ENCODE measurements around the gene DPYSL3.

The DPYSL3 gene

DNA sequence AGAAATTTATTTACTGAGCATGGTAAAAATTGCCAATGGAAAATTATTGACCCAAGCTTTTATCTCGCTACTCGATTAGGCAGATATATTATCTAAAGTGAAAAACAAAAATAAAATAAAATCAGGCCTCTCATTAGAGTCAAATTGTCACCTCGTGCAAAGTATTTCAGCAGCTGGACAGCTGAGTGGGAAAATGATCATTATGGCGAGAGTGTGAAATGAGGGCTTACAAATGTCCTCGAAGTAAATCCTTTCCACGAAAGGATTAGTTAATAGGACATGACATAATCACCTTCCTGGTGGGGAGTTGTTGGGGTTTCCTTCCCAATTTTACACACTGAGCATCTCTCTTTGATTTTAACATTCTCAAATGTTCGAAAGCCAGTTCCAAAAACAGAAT lies 5.4 kb upstream of the DPYSL3 start:
- no peak overlapping the region for H3K4me3 ChIP-seq (ENCODE audit: low read depth, low read length)

DNA sequence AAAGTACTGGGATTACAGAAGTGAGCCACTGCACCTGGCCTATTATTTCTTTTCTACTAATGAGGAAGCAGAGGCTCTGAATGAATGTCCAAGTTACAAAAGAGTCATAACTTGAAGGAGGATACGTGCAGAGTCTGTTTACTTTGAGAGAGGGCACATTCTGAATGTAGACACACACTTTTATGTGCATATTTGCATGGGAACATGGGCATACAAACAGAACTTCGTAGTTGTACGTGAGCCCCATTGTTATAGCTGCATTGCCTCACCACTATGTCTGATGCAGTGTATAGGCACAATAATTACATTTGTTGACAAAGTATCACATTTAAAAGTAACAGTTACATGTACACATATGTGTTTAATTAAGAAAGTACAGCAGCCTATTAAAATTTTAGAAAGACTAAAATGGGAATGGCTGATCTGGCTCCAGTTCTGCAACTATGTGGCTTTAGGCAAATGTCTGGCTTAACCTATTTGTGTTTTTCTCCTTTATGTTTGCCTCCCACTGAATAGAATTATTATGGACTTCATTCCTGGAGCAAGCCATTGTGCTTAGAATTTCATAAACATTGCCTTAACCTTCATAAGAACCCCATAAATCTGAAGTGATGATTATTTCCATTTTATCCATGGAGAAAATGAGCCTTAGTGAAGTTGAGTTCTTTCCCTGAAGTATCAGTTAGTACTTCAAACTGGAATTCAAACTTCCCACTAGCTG lies 3.0 kb upstream of the DPYSL3 start:
- H3K4me3 ChIP-seq (ENCODE audit: low read depth, low read length), result no peak overlapping the region

DNA sequence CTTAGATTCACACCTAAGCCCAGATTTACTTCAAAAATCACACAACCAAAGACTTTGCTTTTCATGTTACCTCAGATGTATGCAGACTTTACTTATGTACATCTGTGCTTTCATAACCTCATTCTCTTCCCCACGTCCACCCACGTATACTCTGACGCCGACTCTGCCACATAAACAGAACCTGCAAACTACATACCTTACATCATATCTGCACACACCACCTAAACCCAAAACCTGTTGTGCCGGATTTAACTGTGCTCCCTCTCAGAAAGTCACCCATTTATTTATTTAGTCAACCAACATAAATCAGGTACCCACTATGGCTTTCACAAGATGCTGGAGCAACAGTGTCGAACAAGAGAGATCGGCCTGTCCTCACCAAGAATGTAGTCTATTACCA lies 1.0 kb upstream of the DPYSL3 start:
- no peak overlapping the region for H3K4me3 ChIP-seq (ENCODE audit: low read depth, low read length)

DNA sequence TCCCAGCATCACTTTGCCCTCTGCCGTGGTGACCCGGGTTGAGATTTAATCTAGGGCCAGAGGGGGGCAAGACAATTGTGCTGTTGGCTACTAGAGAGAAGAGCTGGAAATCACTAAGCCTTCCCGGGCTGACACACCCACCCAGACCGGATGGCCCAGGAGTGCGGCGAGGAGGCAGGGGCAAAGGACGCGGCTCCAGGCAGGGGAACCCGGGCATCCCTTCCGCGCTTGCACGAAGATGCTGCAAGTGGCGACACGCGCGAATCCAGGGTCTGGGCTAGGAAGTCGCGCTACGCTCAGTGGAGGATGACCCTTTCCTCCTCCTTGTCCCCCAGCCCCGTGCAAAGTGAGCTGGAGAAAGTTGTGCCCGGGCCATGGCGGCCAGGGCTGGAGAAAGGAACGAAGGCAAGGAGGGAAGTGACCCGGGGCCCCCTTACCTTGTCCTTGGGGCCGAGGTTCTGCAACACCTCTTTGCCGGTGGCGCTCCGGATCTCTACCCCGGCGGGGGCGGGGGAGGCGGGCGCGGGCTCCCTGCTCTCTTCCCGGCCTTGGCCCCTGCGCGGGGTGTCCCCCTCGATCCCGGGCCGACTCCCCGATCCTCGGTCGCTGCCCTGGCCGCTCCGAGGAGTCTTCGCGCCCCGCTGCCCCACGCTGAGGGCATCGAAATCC lies 693 bp downstream of the DPYSL3 start:
- H3K4me3 ChIP-seq (ENCODE audit: low read depth, low read length), result peak overlapping the region; percentile 79

DNA sequence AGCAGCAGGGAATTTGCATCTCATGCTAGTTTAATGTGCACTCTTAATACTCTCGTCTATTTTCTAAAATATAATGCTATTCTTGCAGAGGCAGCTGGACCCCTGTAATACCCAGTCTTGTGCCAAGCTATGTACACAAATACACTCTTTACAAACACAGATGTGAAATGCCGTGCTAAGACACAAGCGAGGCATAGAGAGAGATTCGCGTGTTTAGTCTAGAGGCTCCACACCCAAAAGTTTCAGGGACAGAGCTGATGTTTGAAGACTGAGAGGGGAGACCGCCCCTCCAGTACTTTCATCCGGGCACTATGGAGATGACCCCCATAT lies 1.2 kb downstream of the DPYSL3 start:
- H3K4me3 ChIP-seq (ENCODE audit: low read depth, low read length), result peak overlapping the region; percentile 79

DNA sequence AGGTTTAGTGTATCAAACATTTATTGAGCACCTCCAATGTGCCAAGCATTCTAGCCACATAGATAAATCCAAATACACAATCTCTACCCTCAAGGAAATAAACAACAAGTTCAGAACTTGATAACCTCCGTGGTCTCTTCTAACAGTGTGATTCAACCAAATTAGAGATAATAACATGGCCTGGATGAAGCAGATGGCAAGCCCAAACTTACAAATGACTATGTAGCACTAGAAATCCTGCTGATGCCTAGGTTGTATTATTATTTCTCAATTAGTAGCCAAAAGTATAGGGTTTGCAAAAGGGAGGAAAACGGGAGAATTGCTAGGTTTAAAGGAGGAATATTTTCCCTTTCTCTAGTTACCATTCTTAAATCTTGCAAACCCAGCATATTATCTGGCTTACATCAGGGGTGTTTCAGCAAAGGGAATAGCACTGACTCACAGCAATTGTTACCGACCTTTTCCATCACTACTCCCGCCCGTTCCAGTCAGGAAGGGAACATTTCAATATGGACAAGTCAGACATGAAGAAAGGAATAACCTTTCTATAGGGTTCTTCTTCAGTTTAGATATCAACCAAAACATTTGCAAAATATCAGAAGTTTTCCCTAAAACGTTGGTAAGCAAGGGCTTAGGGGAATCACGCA lies 2.3 kb downstream of the DPYSL3 start:
- peak overlapping the region; percentile 79 for H3K4me3 ChIP-seq (ENCODE audit: low read depth, low read length)

DNA sequence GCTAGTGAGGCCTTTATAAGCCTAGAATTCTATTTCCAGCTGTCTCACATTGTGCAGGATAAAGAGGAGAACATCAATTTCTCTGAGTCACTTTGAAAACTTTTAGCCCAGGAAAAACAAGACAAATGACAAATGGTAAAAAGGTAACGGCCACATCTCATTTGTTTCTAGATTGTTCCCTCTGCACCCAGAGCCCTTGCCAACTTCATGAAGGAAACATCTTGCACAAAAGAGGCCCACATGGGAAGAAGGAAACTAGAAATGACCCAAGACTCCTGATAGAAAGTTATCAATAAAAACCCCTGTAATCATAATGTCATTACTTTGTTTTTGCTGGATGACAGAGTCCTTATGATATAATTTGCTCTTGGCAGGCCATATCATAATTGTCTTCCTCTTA lies 5.3 kb downstream of the DPYSL3 start:
- H3K4me3 ChIP-seq (ENCODE audit: low read depth, low read length), result no peak overlapping the region

DNA sequence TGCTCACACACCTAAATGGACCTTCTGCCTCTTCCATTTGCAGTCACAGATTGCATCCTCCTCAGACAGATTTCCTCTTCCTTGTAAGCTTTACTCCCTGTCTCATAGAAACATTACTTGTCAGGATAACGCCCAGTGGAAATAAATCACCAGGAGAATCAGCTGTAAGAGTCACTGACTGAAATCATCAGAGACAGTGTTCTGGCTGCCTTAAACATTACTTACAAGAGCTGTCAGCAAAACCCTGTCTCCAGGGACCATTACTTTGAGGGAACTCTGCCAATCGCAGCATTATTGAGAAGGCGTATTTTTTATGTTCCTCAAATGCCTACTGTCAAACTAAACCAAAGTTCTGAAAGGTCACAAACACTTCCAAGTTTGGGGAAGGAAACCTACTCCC lies 5.9 kb downstream of the DPYSL3 start:
- no peak overlapping the region for H3K4me3 ChIP-seq (ENCODE audit: low read depth, low read length)

DNA sequence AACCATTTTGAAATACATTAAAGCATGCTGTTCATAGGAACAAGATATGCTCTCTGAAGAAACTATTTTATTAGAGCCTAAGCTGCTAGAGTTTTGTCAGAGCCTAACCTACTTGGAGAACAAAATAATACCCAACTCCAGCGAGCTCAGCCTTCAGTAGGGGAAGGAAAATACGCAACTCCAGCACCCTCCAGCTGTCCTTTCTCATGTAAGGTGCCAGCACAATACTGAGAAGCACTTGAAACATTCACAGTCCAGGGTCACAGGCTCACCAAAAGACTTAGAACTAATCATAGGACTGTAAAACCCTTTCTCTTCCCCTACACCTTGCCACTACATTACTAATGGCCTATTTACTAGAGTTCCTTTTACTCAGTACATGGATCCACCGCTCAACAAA lies 18.9 kb downstream of the DPYSL3 start:
- no peak overlapping the region for H3K4me3 ChIP-seq (ENCODE audit: low read depth, low read length)

DNA sequence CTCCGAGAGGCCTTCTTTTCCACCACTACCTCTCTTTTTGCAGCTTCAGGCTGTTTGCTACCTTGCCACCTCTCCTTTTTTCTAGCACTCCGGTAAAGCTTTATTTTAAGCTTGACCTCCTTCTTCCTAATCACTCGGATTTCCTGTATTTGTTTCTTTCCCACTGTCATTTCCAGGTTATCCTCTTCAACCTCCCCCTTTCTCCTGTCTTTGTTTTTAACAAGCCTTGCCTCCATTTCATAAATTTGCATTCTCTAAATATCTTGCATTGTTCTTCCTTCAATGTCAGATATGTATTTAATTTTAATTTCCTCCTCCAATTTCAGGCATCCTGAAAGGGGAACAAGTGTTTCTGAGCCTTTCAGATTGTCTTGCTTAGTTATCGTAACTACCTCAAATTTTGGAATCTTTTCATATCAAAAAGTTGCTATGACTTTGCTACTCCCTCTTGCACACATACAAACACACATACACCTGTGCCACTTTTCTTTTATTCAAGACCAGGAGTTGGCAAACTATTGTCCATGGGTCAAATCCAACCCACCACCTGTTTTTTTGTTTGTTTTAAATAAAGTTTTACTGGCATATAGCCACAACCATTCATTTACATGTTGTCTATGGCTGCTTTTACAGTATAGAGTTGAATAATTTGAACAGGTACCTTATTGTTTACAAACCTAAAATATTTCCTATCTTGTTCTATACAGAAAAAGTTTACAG lies 22.7 kb downstream of the DPYSL3 start:
- no peak overlapping the region for H3K4me3 ChIP-seq (ENCODE audit: low read depth, low read length)

DNA sequence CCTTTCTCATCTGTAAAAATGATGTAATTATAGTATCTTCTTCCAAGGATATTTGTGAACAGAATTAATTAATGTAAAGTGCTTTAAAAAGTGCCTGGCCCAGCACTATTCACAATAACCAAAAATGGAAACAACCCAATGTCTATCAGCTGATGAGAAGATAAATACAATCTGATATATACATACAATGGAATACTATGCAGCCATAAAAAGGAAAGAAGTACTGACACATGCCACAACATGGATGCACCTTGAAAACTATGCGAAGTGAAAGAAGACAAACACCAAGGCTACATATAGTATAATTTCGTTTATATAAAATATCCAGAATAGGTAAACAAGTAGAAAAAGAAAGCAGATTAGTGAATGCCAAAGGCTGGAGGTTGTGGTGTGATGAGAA lies 24.1 kb downstream of the DPYSL3 start:
- no peak overlapping the region for H3K4me3 ChIP-seq (ENCODE audit: low read depth, low read length)

DNA sequence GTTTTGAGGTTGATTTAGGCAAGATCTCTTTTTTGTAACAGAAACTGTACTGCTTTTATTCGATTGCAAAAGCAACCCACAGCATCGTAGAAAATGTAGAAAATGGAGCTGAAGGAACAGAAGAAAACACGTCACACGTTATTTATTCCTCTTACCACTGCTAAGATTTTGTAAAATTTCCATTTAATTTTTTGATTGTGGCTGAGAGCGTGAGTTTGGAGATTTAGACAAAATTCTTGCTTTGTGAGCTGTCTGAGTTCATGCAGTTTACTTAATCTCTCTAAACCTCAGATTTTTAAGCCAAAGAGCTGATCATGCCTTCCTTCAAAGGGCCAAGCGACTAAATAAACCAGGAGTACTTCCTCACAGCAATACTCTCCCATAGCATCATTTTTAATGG lies 24.8 kb downstream of the DPYSL3 start:
- H3K4me3 ChIP-seq (ENCODE audit: low read depth, low read length), result no peak overlapping the region

DNA sequence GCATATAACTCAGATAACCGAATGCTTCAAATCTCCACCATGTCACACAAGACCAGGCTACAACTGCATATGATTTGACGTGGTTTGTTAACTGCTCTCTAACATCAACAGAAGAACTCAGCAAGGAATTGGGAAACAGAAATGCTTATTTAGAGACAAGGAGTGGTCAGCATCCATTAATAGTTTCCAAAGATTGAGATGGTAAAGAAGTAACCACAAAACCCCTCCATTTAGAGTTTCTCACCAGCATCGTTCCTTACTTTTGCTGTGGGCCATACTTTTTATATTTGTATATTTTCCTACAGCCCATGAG lies 25.2 kb downstream of the DPYSL3 start:
- no peak overlapping the region for H3K4me3 ChIP-seq (ENCODE audit: low read depth, low read length)

DNA sequence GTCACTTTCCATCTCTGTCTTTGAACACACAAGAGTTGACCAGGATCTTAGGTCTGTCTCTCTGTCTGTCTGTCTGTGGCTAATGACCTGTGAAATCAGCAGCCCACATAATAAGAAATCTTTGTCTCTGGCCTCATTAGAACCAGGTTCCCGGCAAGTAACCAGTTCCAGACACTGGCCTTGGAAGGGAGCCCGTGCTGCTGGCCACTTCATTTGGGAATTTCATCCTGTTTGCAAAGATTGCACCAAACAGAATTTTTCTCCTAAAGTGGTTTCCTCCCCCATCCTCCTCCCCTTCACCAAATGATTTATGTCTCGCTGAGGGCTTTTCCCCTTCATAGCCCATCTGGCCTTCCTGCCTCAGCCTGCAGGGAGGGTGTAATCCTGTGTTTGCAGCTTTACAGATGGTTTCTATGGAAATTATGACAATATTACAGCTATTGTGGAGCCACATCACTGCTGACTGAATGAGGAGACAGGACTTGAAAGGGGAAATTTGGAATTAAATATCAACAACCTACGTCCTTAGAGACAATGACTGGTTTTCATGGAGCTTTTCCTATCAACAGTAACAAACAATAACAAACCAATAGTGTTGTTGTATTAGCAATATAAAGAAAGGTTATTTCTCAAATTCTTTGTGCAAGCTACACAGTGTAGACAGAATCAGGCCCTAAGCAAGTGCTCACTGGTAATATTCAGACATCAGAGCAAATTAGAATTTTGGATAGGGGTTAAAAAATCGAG lies 25.7 kb downstream of the DPYSL3 start:
- no peak overlapping the region for H3K4me3 ChIP-seq (ENCODE audit: low read depth, low read length)

DNA sequence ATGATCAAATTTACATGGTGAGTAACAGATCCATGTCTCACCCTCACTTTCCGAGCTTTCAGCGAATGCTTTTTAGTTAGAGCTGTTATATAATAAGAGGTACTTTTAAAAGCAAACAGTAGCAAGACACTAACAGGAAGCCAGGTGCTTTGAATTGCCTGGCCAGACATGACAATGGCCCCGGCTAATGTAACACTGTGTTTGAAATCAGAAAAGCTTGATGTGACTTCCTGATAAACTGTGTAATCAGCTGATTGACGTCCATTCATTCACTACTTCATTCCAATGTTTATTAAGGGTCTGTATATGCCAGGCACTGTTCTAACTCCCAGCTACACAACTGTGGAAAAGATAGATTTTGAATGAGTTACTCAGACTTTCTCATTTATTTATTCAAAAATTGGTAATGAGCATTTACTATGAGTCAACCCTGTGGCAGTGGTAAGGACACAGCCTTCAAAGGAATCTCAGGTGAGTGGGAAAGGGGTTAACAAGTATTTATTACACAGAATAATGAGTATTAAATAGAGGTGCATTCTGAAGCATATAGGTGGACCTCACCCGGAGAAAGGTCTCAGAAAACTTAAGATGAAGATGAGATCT lies 26.6 kb downstream of the DPYSL3 start:
- H3K4me3 ChIP-seq (ENCODE audit: low read depth, low read length), result no peak overlapping the region

DNA sequence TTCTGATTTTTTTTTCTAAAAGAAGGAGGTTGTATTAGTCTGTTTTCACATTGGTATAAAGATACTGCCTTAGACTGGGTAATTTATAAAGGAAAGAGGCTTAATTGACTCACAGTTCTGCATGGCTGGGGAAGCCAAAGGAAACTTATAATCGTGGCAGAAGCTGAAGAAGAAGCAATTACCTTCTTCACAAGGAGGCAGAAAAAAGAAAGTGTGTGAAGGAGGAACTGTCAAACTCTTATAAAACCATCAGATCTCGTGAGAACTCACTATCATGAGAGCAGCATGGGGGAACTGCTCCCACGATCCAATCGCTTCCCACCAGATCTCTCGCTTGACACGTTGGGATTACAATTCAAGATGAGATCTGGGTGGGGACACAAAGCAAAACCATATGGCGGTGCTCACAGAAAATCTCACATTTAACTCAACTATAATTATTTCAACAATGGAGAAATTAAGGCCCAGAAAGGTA lies 27.1 kb downstream of the DPYSL3 start:
- no peak overlapping the region for H3K4me3 ChIP-seq (ENCODE audit: low read depth, low read length)

DNA sequence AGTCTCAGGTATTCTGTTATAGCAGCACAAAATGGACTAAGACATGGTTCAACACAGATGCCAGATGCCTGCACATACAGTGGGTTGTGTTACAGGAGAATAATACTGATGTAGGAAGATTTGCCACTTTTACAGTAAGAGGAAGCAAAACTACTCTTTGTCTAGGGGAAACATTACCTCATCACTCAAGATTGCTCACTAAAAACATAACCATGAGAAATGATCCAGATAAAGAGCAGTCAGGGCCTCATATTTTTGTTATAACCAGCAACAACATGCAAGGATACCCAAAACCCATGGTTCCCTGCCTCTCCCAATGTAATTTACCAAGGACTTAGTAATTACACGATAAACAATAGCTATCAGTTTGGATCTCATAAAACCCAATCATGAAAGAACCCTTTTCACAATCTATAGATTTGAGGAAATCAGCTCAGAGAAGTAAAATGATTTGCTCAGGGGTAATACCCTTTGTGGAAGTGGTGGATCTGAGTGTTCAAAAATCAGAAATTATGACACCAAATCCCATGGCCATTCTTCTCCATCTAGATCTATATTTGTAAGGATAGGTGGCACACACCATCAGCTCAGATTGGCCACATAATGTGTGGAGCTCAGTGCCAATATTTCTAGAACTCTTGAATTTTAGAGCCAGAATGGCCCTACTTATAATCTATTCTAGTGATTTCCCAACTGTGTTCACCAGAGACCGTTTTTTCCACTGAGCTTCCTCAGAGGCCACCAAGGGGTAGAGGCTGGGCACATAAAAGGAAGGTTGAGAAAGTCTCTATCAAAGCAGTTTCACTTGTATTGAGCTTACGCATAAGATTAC lies 27.8 kb downstream of the DPYSL3 start:
- no peak overlapping the region for H3K4me3 ChIP-seq (ENCODE audit: low read depth, low read length)

DNA sequence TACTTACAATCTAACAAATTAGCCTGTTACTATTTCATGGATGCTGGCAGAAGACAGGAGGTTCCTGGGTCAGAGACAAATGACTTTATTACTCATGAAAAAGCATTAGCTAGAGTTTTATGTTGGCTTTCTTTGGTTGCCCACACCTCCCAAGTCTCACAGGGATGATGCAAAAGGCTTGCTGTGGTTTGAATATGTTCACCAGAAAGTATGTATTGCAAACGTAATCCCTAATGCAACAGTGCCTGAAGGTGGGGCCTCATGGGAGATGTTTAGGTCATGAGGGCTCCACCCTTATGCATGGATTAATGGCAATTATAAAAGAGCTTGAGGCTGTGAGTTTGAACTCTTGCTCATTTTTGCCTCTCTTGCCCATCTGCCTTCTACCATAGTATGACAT lies 28.5 kb downstream of the DPYSL3 start:
- H3K4me3 ChIP-seq (ENCODE audit: low read depth, low read length), result no peak overlapping the region

DNA sequence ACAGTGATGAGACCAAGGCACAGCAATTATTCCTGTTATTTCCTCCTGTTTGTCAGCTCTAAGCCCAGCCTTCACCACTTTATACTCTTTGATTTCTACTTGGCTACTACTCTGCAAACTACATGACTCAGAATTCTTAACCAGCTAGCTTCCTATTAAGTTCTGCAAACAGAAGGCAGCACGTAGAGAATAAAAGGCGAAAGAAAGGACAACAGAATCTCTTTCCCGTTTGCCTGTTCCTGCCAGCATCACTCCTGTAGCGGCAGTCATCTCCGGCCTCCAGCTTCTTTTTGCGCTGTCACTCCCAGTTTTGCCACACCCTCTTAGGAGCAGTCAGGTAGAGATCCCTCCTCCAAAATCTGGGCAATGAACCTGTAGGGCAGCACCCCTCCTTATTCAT lies 29.9 kb downstream of the DPYSL3 start:
- no peak overlapping the region for H3K4me3 ChIP-seq (ENCODE audit: low read depth, low read length)

DNA sequence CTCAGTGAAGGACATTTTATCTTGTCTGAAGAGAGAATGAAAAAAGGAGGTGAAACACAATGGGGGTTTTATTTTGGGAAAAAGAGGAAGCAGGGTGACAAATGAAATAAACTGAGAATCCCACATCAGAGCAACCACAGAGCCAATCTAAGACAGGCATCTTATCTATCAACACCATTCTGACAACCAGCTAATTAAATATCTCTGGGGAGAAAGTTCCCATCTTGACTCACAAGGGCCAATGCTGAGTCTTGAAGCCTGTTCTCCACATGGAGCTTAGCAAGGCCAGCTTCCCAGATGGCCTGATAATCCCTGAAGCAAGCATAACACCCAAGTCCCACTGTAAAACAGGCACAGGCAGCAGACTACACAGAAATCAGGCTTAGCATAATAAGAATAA lies 30.4 kb downstream of the DPYSL3 start:
- no peak overlapping the region for H3K4me3 ChIP-seq (ENCODE audit: low read depth, low read length)

Data from iPS-11a (cell line).